H1 (cell line): ENCODE data around the gene IRF5. TPM values are rescaled to one million over a fixed set of nuclear protein-coding genes. Genes with fewer than 3 reads are reported as not detected.

Source experiments
- CTCF ChIA-PET: fragments of 300-600 bp; sonication (Branson Sonifier 250); formaldehyde crosslinking; loops from one replicate; lab custom pipeline; 2021; ENCODE audit not compliant: partially characterized antibody; lab: Charles Lee
- POLR2A ChIA-PET: fragments of 300-600 bp; sonication (Branson Sonifier 250); formaldehyde crosslinking; loops from one replicate; lab custom pipeline; 2021; ENCODE audit warnings: inconsistent platforms; ENCODE audit not compliant: partially characterized antibody; lab: Charles Lee
- DNase-seq, 2 experiments: peaks; one replicate each; pipeline versions ENCODE4 v3.0.0 to v3.0.0-alpha.2; 2010 to 2022; ENCODE audit warnings: low spot score in 2 of 2, low read depth in 1 of 2, mixed read lengths in 1 of 2
- FAIRE-seq: peaks from 2 replicates; lab custom pipeline; 2011; peaks lifted over from hg19 to GRCh38; lab: Jason Lieb, UNC
- H2AFZ ChIP-seq: 2 replicates; pipeline ENCODE4 v1.8.1; 2012; ENCODE audit warnings: low read length, inconsistent platforms
- H2AK5ac ChIP-seq: 2 replicates; pipeline ENCODE4 v1.6.1; 2013; ENCODE audit warnings: low read depth, low read length
- H2BK120ac ChIP-seq: replicated peaks from 2 replicates; pipeline ENCODE3; 2013; ENCODE audit warnings: low read depth, low read length, inconsistent platforms
- H2BK12ac ChIP-seq: 2 replicates; pipeline ENCODE4 v1.6.1; 2013; ENCODE audit warnings: low read depth, low read length
- H2BK15ac ChIP-seq: 2 replicates; pipeline ENCODE4 v1.6.1; 2013; ENCODE audit warnings: low read length
- H2BK20ac ChIP-seq: 2 replicates; pipeline ENCODE4 v1.6.1; 2013; ENCODE audit warnings: low read length
- H2BK5ac ChIP-seq: 2 replicates; pipeline ENCODE4 v1.6.1; 2013; ENCODE audit warnings: low read depth, low read length
- H3K14ac ChIP-seq: 2 replicates; pipeline ENCODE4 v1.6.1; 2013; ENCODE audit warnings: inconsistent platforms; ENCODE audit not compliant: insufficient read length
- H3K18ac ChIP-seq: 2 replicates; pipeline ENCODE4 v1.6.1; 2013; ENCODE audit warnings: low read length; ENCODE audit errors: extremely low read depth
- H3K23ac ChIP-seq: 2 replicates; pipeline ENCODE4 v1.6.1; 2013; ENCODE audit warnings: inconsistent platforms; ENCODE audit not compliant: insufficient read length
- H3K23me2 ChIP-seq: 2 replicates; pipeline ENCODE4 v1.6.1; 2013; ENCODE audit warnings: low read depth, low read length
- H3K27ac ChIP-seq: 2 replicates; pipeline ENCODE4 v1.6.1; 2011; ENCODE audit warnings: low read depth, low read length, inconsistent platforms
- H3K27me3 ChIP-seq, 4 experiments: replicated peaks in 1 of 4; 1 replicate in 1 of 4; 2 replicates in 3 of 4; pipeline versions ENCODE4 v1.6.1 to v1.8.1; 2011 to 2013; ENCODE audit warnings: low read length in 3 of 4, mild to moderate bottlenecking in 3 of 4, inconsistent platforms in 2 of 4, mixed read lengths in 2 of 4, moderate library complexity in 1 of 4; ENCODE audit not compliant: control insufficient read depth in 3 of 4, insufficient read depth in 3 of 4; ENCODE audit errors: extremely low read depth in 1 of 4
- H3K36me3 ChIP-seq, 4 experiments: 2 replicates each; pipeline versions ENCODE4 v1.6.1 to v1.8.1; 2011 to 2013; ENCODE audit warnings: mild to moderate bottlenecking in 4 of 4, low read length in 3 of 4, moderate library complexity in 2 of 4, control low read depth in 1 of 4, inconsistent platforms in 1 of 4; ENCODE audit not compliant: insufficient read depth in 4 of 4, control insufficient read depth in 2 of 4
- H3K4ac ChIP-seq: replicated peaks from 2 replicates; pipeline ENCODE3; 2013; ENCODE audit warnings: low read length, low read depth, mixed read lengths, inconsistent platforms; ENCODE audit not compliant: insufficient read length
- H3K4me1 ChIP-seq, 4 experiments: replicated peaks in 1 of 4; 1 replicate in 1 of 4; 2 replicates in 3 of 4; pipeline versions ENCODE4 v1.6.1 to v1.8.1; 2011 to 2013; ENCODE audit warnings: low read length in 3 of 4, inconsistent platforms in 2 of 4, mixed read lengths in 1 of 4; ENCODE audit not compliant: insufficient read depth in 4 of 4, control insufficient read depth in 3 of 4
- H3K4me2 ChIP-seq, 2 experiments: 2 replicates each; pipeline versions ENCODE4 v1.6.1 to v1.8.1; 2011 to 2013; ENCODE audit warnings: low read depth in 2 of 2, low read length in 2 of 2, control low read depth in 1 of 2, inconsistent platforms in 1 of 2, mild to moderate bottlenecking in 1 of 2; ENCODE audit not compliant: insufficient read depth in 1 of 2
- H3K4me3 ChIP-seq, 4 experiments: fragments of 200-600, 300-600 bp in 1 of 4; sonication (generic), shearing (Covaris generic), sonication (Bioruptor Twin) in 1 of 4; 2 replicates each; pipeline versions ENCODE4 v1.5.1 to v1.8.1; 2011 to 2016; ENCODE audit warnings: low read length in 4 of 4, low read depth in 3 of 4, control low read depth in 2 of 4, inconsistent platforms in 2 of 4, mild to moderate bottlenecking in 2 of 4, mixed read lengths in 1 of 4, moderate library complexity in 1 of 4; ENCODE audit not compliant: insufficient read depth in 2 of 4; ENCODE audit errors: extremely low read depth in 1 of 4
- H3K56ac ChIP-seq: replicated peaks from 2 replicates; pipeline ENCODE3; 2013; ENCODE audit warnings: low read depth, mild to moderate bottlenecking, mixed read lengths, low read length, inconsistent platforms; ENCODE audit not compliant: insufficient read length
- H3K79me1 ChIP-seq: 2 replicates; pipeline ENCODE4 v1.6.1; 2013; ENCODE audit warnings: low read depth, low read length, control low read depth
- H3K79me2 ChIP-seq, 2 experiments: 2 replicates each; pipeline versions ENCODE4 v1.6.1 to v1.8.1; 2012 to 2013; ENCODE audit warnings: low read length in 2 of 2, mild to moderate bottlenecking in 2 of 2, inconsistent platforms in 1 of 2; ENCODE audit not compliant: insufficient read depth in 2 of 2, control insufficient read depth in 1 of 2
- H3K9ac ChIP-seq, 4 experiments: replicated peaks in 1 of 4; 1 replicate in 1 of 4; 2 replicates in 3 of 4; pipeline versions ENCODE4 v1.6.1 to v1.8.1; 2011 to 2013; ENCODE audit warnings: low read depth in 3 of 4, low read length in 3 of 4, control low read depth in 2 of 4, mild to moderate bottlenecking in 2 of 4, moderate library complexity in 2 of 4, inconsistent platforms in 1 of 4; ENCODE audit errors: extremely low read depth in 1 of 4
- H3K9me3 ChIP-seq, 2 experiments: 2 replicates each; pipeline versions ENCODE4 v1.6.1 to v1.8.1; 2012 to 2013; ENCODE audit warnings: mild to moderate bottlenecking in 2 of 2, moderate library complexity in 2 of 2, control low read depth in 1 of 2, inconsistent platforms in 1 of 2, low read depth in 1 of 2, low read length in 1 of 2, mixed read lengths in 1 of 2; ENCODE audit not compliant: insufficient read depth in 2 of 2
- H4K20me1 ChIP-seq, 2 experiments: replicated peaks in 1 of 2; 2 replicates each; pipeline versions ENCODE3 to v1.8.1; 2011 to 2013; ENCODE audit warnings: inconsistent platforms in 2 of 2, low read length in 2 of 2, mild to moderate bottlenecking in 1 of 2; ENCODE audit not compliant: insufficient read depth in 2 of 2, control insufficient read depth in 1 of 2
- H4K5ac ChIP-seq: 2 replicates; pipeline ENCODE4 v1.6.1; 2013; ENCODE audit warnings: low read length, low read depth, mixed read lengths, inconsistent platforms; ENCODE audit not compliant: insufficient read length
- H4K8ac ChIP-seq: 2 replicates; pipeline ENCODE4 v1.8.0; 2013; ENCODE audit warnings: mild to moderate bottlenecking, moderate library complexity, low read length, inconsistent platforms; ENCODE audit not compliant: insufficient read depth; ENCODE audit errors: extremely low read depth
- H4K91ac ChIP-seq: replicated peaks from 2 replicates; pipeline ENCODE3; 2013; ENCODE audit warnings: low read length, mixed read lengths, inconsistent platforms; ENCODE audit not compliant: insufficient read length
- ATF3 ChIP-seq: IDR thresholded peaks from 2 replicates; pipeline ENCODE4 v1.6.1; 2011; ENCODE audit warnings: low read depth, mild to moderate bottlenecking, low read length; ENCODE audit not compliant: insufficient read depth
- CREB1 ChIP-seq: IDR thresholded peaks from 2 replicates; pipeline ENCODE4 v1.6.1; 2012; ENCODE audit warnings: inconsistent platforms
- HDAC2 ChIP-seq, 2 experiments: fragments of 300-600 bp in 1 of 2; sonication (generic) in 1 of 2; IDR thresholded peaks; 2 replicates each; pipeline ENCODE4 v1.6.1; 2011 to 2012; ENCODE audit warnings: low read depth in 2 of 2, low read length in 2 of 2, mild to moderate bottlenecking in 2 of 2, moderate library complexity in 2 of 2, borderline replicate concordance in 1 of 2, inconsistent platforms in 1 of 2
- RAD21 ChIP-seq, 2 experiments: IDR thresholded peaks in 1 of 2; conservative IDR thresholded peaks in 1 of 2; 2 replicates each; pipeline ENCODE4 v1.6.1; 2011; ENCODE audit warnings: low read depth in 2 of 2, low read length in 2 of 2, improper control_type of control experiment in 1 of 2, inconsistent platforms in 1 of 2, mild to moderate bottlenecking in 1 of 2, moderate library complexity in 1 of 2
- SP1 ChIP-seq: IDR thresholded peaks from 2 replicates; pipeline ENCODE4 v1.6.1; 2011; ENCODE audit warnings: low read depth, low read length
- TCF12 ChIP-seq: IDR thresholded peaks from 2 replicates; pipeline ENCODE4 v1.6.1; 2011; ENCODE audit warnings: low read depth, mild to moderate bottlenecking, low read length
- WGBS, 2 experiments: shearing (Covaris generic) in 1 of 2; methylation state at CpG; one replicate each; pipeline versions ENCODE4 v1.1.6 to v1.1.7; 2013 to 2015; ENCODE audit warnings: low lambda C conversion rate in 2 of 2, mixed read lengths in 2 of 2, inconsistent platforms in 1 of 2, low coverage in 1 of 2, missing lambda C conversion rate in 1 of 2; ENCODE audit not compliant: insufficient replicate concordance in 2 of 2, insufficient coverage in 1 of 2, insufficient read length in 1 of 2; ENCODE audit errors: extremely low coverage in 1 of 2, missing lambda C conversion rate in 1 of 2; 5-methylcytosine and 5-hydroxymethylcytosine counted together
- polyA plus RNA-seq, 7 experiments: library from polyadenylated mRNA; depleted of rRNA in 3 of 7; stranded (reverse) in 5 of 7; unstranded in 2 of 7; fragments of >200 nt in 5 of 7; fragments of 200-250 nt in 2 of 7; gene quantifications; 1 replicate in 5 of 7; 2 replicates in 1 of 7; 4 replicates in 1 of 7; pipeline versions ENCODE4 v1.2.1 to v1.2.3, GENCODE V29; 2011 to 2013; ENCODE audit warnings: missing spikeins in 2 of 7, mixed read lengths in 2 of 7
- total RNA-seq: library from RNA; stranded (reverse); fragmentation: NEBNext Ultra II Directional; extraction: Animal tissue kit (Norgen Biotek cat#: 25700); gene quantifications from 2 replicates; pipeline ENCODE4 v1.2.1, GENCODE V29; 2021

The IRF5 gene
- total and polyA plus RNA-seq, 2 of the 8 experiments (the other 6 are each of a cell fraction or from before 2014, with no cell fraction given): 0.28 to 1.1 TPM

GRCh38 chr7:128904381-128905197 is 33.1 kb upstream of the IRF5 start:
- H4K20me1 ChIP-seq: no peaks in the 10 kb centered on the region
- peaks cover 3% of the 10 kb centered on the region in 2 experiments; a peak in 2 of 4 replicates for H3K9me3 ChIP-seq
- no peak overlapping the region for H3K4me3 ChIP-seq
- no peak overlapping the region for H3K23ac ChIP-seq
- H2BK5ac ChIP-seq: no peak overlapping the region
- FAIRE-seq: no peak
- H3K4ac ChIP-seq: no peak overlapping the region
- no peak overlapping the region for H3K27ac ChIP-seq
- H3K9ac ChIP-seq: no peak overlapping the region
- H3K14ac ChIP-seq: no peak overlapping the region
- no peaks in the 10 kb centered on the region for H3K79me2 ChIP-seq
- H4K8ac ChIP-seq: peak overlapping the region; percentile 68; the same call in 1 of the 2 replicates
- ChIA-PET CTCF (interaction anchor here (0.7 to 2.7 kb wide), 19 partner anchors 9 to 309 kb away, joined by 3 to 20 read pairs (median 3); no protein-coding TSS in a partner anchor), POLR2A (interaction anchor here (1.5 kb wide), 1 partner anchor 41 kb away, joined by 3 read pairs; no protein-coding TSS in a partner anchor)
- no peak overlapping the region for H2BK120ac ChIP-seq
- H3K4me2 ChIP-seq: no peak overlapping the region
- peak overlapping the region; percentile 67 for H4K91ac ChIP-seq
- 40% methylated on average over 8 of the region's 8 CpGs; no CpG with 5 or more reads in 1 of the 2 experiments for WGBS, 2 experiments
- peaks cover 2% of the 10 kb centered on the region; the same call in 1 of the 2 replicates for H3K23me2 ChIP-seq
- no peak overlapping the region for H3K56ac ChIP-seq
- no peak overlapping the region for H3K18ac ChIP-seq
- no peak overlapping the region for H2BK15ac ChIP-seq
- peaks cover 2 to 9% (median 5%) of the 10 kb centered on the region in 4 experiments; a peak in 5 of 7 replicates for H3K4me1 ChIP-seq
- H3K79me1 ChIP-seq: no peaks in the 10 kb centered on the region
- peak in 1 of 2 experiments; percentile 54 for DNase-seq
- no peak overlapping the region for H4K5ac ChIP-seq
- H2AK5ac ChIP-seq: no peak overlapping the region
- peak overlapping the region; percentile 6; the same call in 1 of the 2 replicates for H2AFZ ChIP-seq
- peak overlapping the region; percentile 29; the same call in 1 of the 2 replicates for H2BK12ac ChIP-seq
- H3K27me3 ChIP-seq: peaks cover 0 to 12% (median 10%) of the 10 kb centered on the region in 4 experiments; a peak in 5 of 7 replicates
- no peaks in the 10 kb centered on the region for H3K36me3 ChIP-seq
- H2BK20ac ChIP-seq: 0 out of 2 replicates have a peak overlapping the region, but pooled peaks have one; percentile 9
- TF ChIP-seq RAD21 (IDR thresholded peaks at IDR 0.05 in 1 of 2, conservative IDR thresholded peaks at IDR 0.05 in 1 of 2; ENCODE audit: low read depth in 2 of 2, low read length in 2 of 2) (peak; percentile 71), HDAC2 (IDR thresholded peaks at IDR 0.05; ENCODE audit: borderline replicate concordance in 1 of 2, low read depth in 2 of 2, low read length in 2 of 2) (no peak), CREB1 (0 out of 2 replicates have a peak, but pooled peaks have one; percentile 16), ATF3 (peak; percentile 8; the same call in 1 of the 2 replicates), SP1 (peak; percentile 50; the same call in 1 of the 2 replicates), TCF12 (no peak)
